Neural progenitor cell (in vitro differentiated cells): ENCODE measurements around the gene RABGGTA.

ENCODE experiments used
- CTCF ChIP-seq: fragments of 200-600 bp; sonication (generic); IDR thresholded peaks from 2 replicates; pipeline ENCODE4 v1.5.1; 2017; ENCODE audit warnings: antibody characterized with exemption, mild to moderate bottlenecking
- EZH2 ChIP-seq: fragments of 200-600 bp; sonication (generic); IDR thresholded peaks from 2 replicates; pipeline ENCODE4 v1.6.1; 2017; ENCODE audit warnings: antibody characterized with exemption, mild to moderate bottlenecking, moderate library complexity
- EZH2phosphoT487 ChIP-seq: fragments of 200-600 bp; sonication (generic); IDR thresholded peaks from 2 replicates; pipeline ENCODE4 v1.6.1; 2017; ENCODE audit warnings: antibody characterized with exemption

GRCh38 chr14:24315807-24316596, 44.6 kb upstream of the RABGGTA start:
- TF ChIP-seq CTCF = no peak
- no peak for TF ChIP-seq EZH2phosphoT487
- no peak for TF ChIP-seq EZH2
